HepG2 (cell line): ENCODE data around the gene MSI2. TPM values are rescaled to one million over a fixed set of nuclear protein-coding genes. Genes with fewer than 3 reads are reported as not detected.

Experiments used
- AGO1 ChIP-seq: fragments of 200-400 bp; formaldehyde crosslinking; IDR thresholded peaks from 2 replicates; pipeline ENCODE4 v1.6.1; 2017; ENCODE audit warnings: mild to moderate bottlenecking, low read depth, low read length, moderate library complexity; ENCODE audit not compliant: poor library complexity, severe bottlenecking
- ATM ChIP-seq: fragments of 450-650 bp; IDR thresholded peaks from 2 replicates; pipeline ENCODE4 v1.7.1; 2017; ENCODE audit warnings: mild to moderate bottlenecking, borderline replicate concordance
- ATRX ChIP-seq: sonication (generic); formaldehyde crosslinking; IDR thresholded peaks from 2 replicates; pipeline ENCODE4 v1.4.0; 2020; ENCODE audit warnings: missing genetic modification reagents, borderline replicate concordance
- HES4 ChIP-seq: sonication (generic); formaldehyde crosslinking; IDR thresholded peaks from 2 replicates; pipeline ENCODE4 v1.9.0; 2021; ENCODE audit warnings: mild to moderate bottlenecking, missing genetic modification reagents, borderline replicate concordance
- JARID2 ChIP-seq: sonication (generic); formaldehyde crosslinking; IDR thresholded peaks from 2 replicates; pipeline ENCODE4 v1.8.1; 2023; ENCODE audit warnings: missing genetic modification reagents, inconsistent platforms; ENCODE audit not compliant: insufficient replicate concordance
- JUND ChIP-seq: sonication (generic); formaldehyde crosslinking; IDR thresholded peaks from 2 replicates; pipeline ENCODE4 v1.8.0; 2022; ENCODE audit warnings: mild to moderate bottlenecking, missing genetic modification reagents
- MIER2 ChIP-seq: IDR thresholded peaks from 2 replicates; pipeline ENCODE4 v1.6.1; 2016; ENCODE audit warnings: missing biosample characterization, missing genetic modification reagents
- MXD4 ChIP-seq: IDR thresholded peaks from 2 replicates; pipeline ENCODE4 v1.6.1; 2016; ENCODE audit warnings: mild to moderate bottlenecking, missing biosample characterization, missing genetic modification reagents
- RAD21 ChIP-seq: fragments of 450-650 bp; formaldehyde crosslinking; IDR thresholded peaks from 2 replicates; pipeline ENCODE4 v1.5.0; 2020; ENCODE audit warnings: mild to moderate bottlenecking
- RARG ChIP-seq: sonication (generic); formaldehyde crosslinking; IDR thresholded peaks from 2 replicates; pipeline ENCODE4 v1.4.0; 2020; ENCODE audit warnings: low read depth, mild to moderate bottlenecking, missing genetic modification reagents
- SAP130 ChIP-seq: IDR thresholded peaks from 2 replicates; pipeline ENCODE4 v1.6.1; 2016; ENCODE audit warnings: low read depth
- ZFY ChIP-seq: sonication (generic); formaldehyde crosslinking; IDR thresholded peaks from 2 replicates; pipeline ENCODE4 v1.4.0; 2020; ENCODE audit warnings: missing genetic modification reagents
- ZNF260 ChIP-seq: sonication (generic); formaldehyde crosslinking; IDR thresholded peaks from 2 replicates; pipeline ENCODE4 v1.4.0; 2020; ENCODE audit warnings: missing genetic modification reagents, low read depth, mild to moderate bottlenecking, borderline replicate concordance
- ZSCAN25 ChIP-seq: sonication (generic); formaldehyde crosslinking; IDR thresholded peaks from 2 replicates; pipeline ENCODE4 v1.8.0; 2022; ENCODE audit warnings: mild to moderate bottlenecking, missing genetic modification reagents
- polyA plus RNA-seq, 8 experiments: library from polyadenylated mRNA; depleted of rRNA in 3 of 8; stranded (reverse) in 7 of 8; unstranded in 1 of 8; fragments of >200 nt; fragmentation: Illumina TruSeq in 4 of 8; extraction: Trizol in 4 of 8; gene quantifications; 2 replicates each; pipeline versions ENCODE4 v1.2.1 to v1.2.3, GENCODE V29; 2011 to 2016; ENCODE audit warnings: low read depth in 4 of 8, missing spikeins in 1 of 8, mixed read lengths in 1 of 8; ENCODE audit not compliant: insufficient read depth in 1 of 8
- total RNA-seq, 5 experiments: library from RNA; depleted of rRNA; stranded (reverse); fragments of >200 nt; fragmentation: Illumina TruSeq; extraction: Trizol; gene quantifications; 2 replicates each; pipeline ENCODE4 v1.2.3, GENCODE V29; 2016; ENCODE audit warnings: low read depth in 1 of 5
- TF ChIP-seq, protein P1 (sequence below): sonication (generic); formaldehyde crosslinking; IDR thresholded peaks from 2 replicates; pipeline ENCODE4 v1.5.0; 2020; ENCODE audit warnings: mild to moderate bottlenecking, missing genetic modification reagents, borderline replicate concordance
- TF ChIP-seq, protein P2 (sequence below): sonication (generic); formaldehyde crosslinking; IDR thresholded peaks from 2 replicates; pipeline ENCODE4 v1.5.0; 2020; ENCODE audit warnings: missing genetic modification reagents, mild to moderate bottlenecking, borderline replicate concordance
- TF ChIP-seq, protein P3 (sequence below): sonication (generic); formaldehyde crosslinking; IDR thresholded peaks from 2 replicates; pipeline ENCODE4 v1.4.0; 2020; ENCODE audit warnings: missing genetic modification reagents, borderline replicate concordance
- TF ChIP-seq, protein P4 (sequence below): sonication (generic); formaldehyde crosslinking; IDR thresholded peaks from 2 replicates; pipeline ENCODE4 v1.4.0; 2020; ENCODE audit warnings: missing genetic modification reagents, mild to moderate bottlenecking, borderline replicate concordance
- TF ChIP-seq, protein P5 (sequence below): sonication (generic); formaldehyde crosslinking; IDR thresholded peaks from 2 replicates; pipeline ENCODE4 v1.5.0; 2020; ENCODE audit warnings: missing genetic modification reagents

Gene MSI2
- total and polyA plus RNA-seq, 2 of the 13 experiments (the other 11 are each of a cell fraction or from before 2014, with no cell fraction given) = 77.5 to 78.4 TPM

DNA sequence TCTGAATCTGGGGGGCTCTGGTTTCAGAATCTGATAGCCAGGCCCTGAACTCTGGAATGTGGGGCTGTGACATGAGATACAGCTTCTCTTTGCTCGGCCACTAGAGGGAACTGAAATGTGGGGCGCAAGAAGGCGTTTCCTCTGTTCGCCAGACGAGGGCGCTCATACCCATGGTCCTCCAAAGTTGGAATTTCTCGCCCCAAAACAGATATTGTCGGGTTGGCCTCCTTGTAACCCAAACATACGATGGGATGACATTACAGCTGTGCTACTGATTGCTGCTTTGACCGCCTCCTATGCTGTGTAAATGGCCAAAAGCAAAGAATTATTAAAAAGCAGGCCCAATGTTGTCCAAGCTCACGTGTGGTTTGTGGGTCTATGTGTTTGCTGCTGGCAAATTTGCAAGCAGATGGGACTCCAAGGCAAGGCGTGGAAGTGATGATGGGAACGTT is 13.1 kb upstream of the MSI2 start (continued):
- TF ChIP-seq, protein P1, sequence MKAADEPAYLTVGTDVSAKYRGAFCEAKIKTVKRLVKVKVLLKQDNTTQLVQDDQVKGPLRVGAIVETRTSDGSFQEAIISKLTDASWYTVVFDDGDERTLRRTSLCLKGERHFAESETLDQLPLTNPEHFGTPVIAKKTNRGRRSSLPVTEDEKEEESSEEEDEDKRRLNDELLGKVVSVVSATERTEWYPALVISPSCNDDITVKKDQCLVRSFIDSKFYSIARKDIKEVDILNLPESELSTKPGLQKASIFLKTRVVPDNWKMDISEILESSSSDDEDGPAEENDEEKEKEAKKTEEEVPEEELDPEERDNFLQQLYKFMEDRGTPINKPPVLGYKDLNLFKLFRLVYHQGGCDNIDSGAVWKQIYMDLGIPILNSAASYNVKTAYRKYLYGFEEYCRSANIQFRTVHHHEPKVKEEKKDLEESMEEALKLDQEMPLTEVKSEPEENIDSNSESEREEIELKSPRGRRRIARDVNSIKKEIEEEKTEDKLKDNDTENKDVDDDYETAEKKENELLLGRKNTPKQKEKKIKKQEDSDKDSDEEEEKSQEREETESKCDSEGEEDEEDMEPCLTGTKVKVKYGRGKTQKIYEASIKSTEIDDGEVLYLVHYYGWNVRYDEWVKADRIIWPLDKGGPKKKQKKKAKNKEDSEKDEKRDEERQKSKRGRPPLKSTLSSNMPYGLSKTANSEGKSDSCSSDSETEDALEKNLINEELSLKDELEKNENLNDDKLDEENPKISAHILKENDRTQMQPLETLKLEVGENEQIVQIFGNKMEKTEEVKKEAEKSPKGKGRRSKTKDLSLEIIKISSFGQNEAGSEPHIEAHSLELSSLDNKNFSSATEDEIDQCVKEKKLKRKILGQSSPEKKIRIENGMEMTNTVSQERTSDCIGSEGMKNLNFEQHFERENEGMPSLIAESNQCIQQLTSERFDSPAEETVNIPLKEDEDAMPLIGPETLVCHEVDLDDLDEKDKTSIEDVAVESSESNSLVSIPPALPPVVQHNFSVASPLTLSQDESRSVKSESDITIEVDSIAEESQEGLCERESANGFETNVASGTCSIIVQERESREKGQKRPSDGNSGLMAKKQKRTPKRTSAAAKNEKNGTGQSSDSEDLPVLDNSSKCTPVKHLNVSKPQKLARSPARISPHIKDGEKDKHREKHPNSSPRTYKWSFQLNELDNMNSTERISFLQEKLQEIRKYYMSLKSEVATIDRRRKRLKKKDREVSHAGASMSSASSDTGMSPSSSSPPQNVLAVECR (CRISPR knock-in tag) = peak; percentile 61; the same call in 1 of the 2 replicates
- TF ChIP-seq, protein P2, sequence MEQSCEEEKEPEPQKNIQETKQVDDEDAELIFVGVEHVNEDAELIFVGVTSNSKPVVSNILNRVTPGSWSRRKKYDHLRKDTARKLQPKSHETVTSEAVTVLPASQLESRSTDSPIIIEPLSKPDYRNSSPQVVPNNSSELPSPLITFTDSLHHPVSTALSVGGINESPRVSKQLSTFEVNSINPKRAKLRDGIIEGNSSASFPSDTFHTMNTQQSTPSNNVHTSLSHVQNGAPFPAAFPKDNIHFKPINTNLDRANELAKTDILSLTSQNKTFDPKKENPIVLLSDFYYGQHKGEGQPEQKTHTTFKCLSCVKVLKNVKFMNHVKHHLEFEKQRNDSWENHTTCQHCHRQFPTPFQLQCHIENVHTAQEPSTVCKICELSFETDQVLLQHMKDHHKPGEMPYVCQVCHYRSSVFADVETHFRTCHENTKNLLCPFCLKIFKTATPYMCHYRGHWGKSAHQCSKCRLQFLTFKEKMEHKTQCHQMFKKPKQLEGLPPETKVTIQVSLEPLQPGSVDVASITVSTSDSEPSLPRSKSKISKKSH = no peak
- TF ChIP-seq, protein P3, sequence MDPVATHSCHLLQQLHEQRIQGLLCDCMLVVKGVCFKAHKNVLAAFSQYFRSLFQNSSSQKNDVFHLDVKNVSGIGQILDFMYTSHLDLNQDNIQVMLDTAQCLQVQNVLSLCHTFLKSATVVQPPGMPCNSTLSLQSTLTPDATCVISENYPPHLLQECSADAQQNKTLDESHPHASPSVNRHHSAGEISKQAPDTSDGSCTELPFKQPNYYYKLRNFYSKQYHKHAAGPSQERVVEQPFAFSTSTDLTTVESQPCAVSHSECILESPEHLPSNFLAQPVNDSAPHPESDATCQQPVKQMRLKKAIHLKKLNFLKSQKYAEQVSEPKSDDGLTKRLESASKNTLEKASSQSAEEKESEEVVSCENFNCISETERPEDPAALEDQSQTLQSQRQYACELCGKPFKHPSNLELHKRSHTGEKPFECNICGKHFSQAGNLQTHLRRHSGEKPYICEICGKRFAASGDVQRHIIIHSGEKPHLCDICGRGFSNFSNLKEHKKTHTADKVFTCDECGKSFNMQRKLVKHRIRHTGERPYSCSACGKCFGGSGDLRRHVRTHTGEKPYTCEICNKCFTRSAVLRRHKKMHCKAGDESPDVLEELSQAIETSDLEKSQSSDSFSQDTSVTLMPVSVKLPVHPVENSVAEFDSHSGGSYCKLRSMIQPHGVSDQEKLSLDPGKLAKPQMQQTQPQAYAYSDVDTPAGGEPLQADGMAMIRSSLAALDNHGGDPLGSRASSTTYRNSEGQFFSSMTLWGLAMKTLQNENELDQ = no peak
- TF ChIP-seq MXD4 (CRISPR knock-in tag) (no peak), ATM (no peak), RAD21 (CRISPR knock-in tag) (peak; percentile 98), HES4 (CRISPR knock-in tag) (no peak), ZNF260 (CRISPR knock-in tag) (no peak), RARG (CRISPR knock-in tag) (no peak), ZSCAN25 (CRISPR knock-in tag) (no peak), JUND (no peak), ZFY (CRISPR knock-in tag) (no peak), AGO1 (no peak), MIER2 (CRISPR knock-in tag) (peak; percentile 74), SAP130 (CRISPR knock-in tag) (peak; percentile 50; the same call in 1 of the 2 replicates), JARID2 (CRISPR knock-in tag) (no peak), ATRX (no peak)
- TF ChIP-seq, protein P4, sequence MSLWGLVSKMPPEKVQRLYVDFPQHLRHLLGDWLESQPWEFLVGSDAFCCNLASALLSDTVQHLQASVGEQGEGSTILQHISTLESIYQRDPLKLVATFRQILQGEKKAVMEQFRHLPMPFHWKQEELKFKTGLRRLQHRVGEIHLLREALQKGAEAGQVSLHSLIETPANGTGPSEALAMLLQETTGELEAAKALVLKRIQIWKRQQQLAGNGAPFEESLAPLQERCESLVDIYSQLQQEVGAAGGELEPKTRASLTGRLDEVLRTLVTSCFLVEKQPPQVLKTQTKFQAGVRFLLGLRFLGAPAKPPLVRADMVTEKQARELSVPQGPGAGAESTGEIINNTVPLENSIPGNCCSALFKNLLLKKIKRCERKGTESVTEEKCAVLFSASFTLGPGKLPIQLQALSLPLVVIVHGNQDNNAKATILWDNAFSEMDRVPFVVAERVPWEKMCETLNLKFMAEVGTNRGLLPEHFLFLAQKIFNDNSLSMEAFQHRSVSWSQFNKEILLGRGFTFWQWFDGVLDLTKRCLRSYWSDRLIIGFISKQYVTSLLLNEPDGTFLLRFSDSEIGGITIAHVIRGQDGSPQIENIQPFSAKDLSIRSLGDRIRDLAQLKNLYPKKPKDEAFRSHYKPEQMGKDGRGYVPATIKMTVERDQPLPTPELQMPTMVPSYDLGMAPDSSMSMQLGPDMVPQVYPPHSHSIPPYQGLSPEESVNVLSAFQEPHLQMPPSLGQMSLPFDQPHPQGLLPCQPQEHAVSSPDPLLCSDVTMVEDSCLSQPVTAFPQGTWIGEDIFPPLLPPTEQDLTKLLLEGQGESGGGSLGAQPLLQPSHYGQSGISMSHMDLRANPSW (CRISPR knock-in tag) = peak; percentile 73; the same call in 1 of the 2 replicates
- TF ChIP-seq, protein P5, sequence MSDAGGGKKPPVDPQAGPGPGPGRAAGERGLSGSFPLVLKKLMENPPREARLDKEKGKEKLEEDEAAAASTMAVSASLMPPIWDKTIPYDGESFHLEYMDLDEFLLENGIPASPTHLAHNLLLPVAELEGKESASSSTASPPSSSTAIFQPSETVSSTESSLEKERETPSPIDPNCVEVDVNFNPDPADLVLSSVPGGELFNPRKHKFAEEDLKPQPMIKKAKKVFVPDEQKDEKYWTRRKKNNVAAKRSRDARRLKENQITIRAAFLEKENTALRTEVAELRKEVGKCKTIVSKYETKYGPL (CRISPR knock-in tag) = no peak
